Breast epithelium (tissue), 3 donors: Measurements from ENCODE around the gene OR5B12.

Experiments used
- POLR2AphosphoS5 ChIP-seq, 3 donors: sonication (generic); formaldehyde crosslinking; IDR thresholded peaks; one replicate each; pipeline ENCODE4 v1.6.1; 2017; ENCODE audit warnings: antibody characterized with exemption in 3 of 3
- TF ChIP-seq, protein P1 (sequence below), 3 donors: fragments of 450-650 bp; IDR thresholded peaks; one replicate each; pipeline ENCODE4 v1.5.1; 2016 to 2017; ENCODE audit warnings: antibody characterized with exemption in 3 of 3, mild to moderate bottlenecking in 3 of 3, moderate library complexity in 3 of 3

DNA sequence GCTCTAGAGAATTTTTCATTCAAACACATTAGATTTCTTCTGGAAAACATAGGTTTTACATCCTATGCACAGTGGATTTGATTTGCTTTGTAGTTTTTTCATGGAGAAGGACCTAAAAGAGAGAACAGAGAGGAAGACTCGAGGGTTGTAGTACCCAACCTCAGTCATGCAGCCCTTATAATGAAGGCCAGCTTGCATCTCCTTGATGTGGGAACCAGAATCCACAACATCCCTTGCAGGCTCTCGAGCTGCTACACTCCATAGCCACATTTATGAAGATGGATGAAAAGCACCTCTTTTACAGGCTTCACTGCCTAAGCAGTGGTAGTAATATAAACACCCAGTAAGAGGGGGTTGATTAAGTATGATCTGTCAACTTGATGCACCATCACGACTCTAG lies 9.5 kb upstream of the OR5B12 start:
- TF ChIP-seq, protein P1, sequence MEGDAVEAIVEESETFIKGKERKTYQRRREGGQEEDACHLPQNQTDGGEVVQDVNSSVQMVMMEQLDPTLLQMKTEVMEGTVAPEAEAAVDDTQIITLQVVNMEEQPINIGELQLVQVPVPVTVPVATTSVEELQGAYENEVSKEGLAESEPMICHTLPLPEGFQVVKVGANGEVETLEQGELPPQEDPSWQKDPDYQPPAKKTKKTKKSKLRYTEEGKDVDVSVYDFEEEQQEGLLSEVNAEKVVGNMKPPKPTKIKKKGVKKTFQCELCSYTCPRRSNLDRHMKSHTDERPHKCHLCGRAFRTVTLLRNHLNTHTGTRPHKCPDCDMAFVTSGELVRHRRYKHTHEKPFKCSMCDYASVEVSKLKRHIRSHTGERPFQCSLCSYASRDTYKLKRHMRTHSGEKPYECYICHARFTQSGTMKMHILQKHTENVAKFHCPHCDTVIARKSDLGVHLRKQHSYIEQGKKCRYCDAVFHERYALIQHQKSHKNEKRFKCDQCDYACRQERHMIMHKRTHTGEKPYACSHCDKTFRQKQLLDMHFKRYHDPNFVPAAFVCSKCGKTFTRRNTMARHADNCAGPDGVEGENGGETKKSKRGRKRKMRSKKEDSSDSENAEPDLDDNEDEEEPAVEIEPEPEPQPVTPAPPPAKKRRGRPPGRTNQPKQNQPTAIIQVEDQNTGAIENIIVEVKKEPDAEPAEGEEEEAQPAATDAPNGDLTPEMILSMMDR (IDR thresholded peaks at IDR 0.05) = no peak
- TF ChIP-seq POLR2AphosphoS5 (IDR thresholded peaks at IDR 0.05) = no peak
